Measurements from ENCODE around the gene PPP1R10.
A peak's percentile ranks its signal among the peaks of the same experiment; 100 is the strongest.

Gene PPP1R10

DNA sequence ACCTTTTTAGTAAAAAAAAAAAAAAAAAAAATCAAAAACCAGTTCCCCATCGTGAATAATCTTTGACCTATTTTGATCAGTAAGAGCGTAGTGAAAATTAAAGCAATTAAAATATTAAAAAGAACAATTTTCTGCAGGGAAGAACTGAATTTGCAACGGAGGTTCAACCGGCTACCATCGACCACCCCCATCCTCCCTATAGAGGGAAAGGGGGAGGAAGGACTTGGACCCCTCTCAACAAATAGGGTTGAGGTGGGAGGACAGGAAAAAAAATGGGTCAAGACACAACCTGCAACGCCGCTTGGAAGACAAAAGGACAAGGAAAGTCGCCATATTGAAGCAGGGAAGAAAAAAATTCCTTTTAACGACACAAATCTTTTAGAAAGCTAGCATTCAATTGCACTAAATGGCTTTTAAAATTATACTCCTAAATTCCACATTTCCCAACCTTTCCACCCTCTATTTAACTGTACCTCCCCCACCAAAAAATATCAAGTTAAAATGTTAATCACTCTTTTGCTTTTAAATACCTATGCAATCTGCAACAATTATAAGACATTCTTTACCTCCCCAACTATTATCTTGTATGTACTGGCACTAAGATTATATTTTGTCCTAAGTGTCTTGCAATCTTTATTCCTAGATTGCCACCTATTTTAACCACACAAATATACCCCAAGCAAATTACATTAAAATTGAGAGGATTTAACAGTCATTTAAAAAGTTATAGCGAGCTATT lies 1.7 kb downstream of the PPP1R10 start:
- peaks cover 0 to 43% (median 16%) of the 10 kb centered on the region in 4 experiments for H3K36me3 ChIP-seq (ENCODE audit: control insufficient read depth in 4 of 4, insufficient read depth in 4 of 4, low read length in 3 of 4)
- peak overlapping the region in 6 of 7 experiments; percentile 86 to 100 (median 100) for H3K4me3 ChIP-seq (ENCODE audit: control insufficient read depth in 1 of 7, extremely low read depth in 1 of 7, insufficient read depth in 4 of 7, low read depth in 2 of 7, low read length in 6 of 7)
- POLR2A ChIA-PET = interaction anchor here (0.6 to 2.1 kb wide), 20 partner anchors 11 to 1049 kb away, joined by 3 to 21 read pairs (median 5); partner anchors contain the start of genes ABCF1, ATAT1, BAG6 and C6orf136
- no peaks in the 10 kb centered on the region for H3K9me3 ChIP-seq (ENCODE audit: control extremely low read depth in 1 of 5, control insufficient read depth in 4 of 5, insufficient read depth in 2 of 5, low read depth in 1 of 5, low read length in 4 of 5)
- peaks cover 18 to 45% (median 29%) of the 10 kb centered on the region in 4 experiments for H3K4me1 ChIP-seq (ENCODE audit: control extremely low read depth in 1 of 4, control insufficient read depth in 4 of 4, insufficient read depth in 4 of 4, low read length in 3 of 4)
- no peaks in the 10 kb centered on the region for H3K27me3 ChIP-seq (replicated peaks in 2 of 5; ENCODE audit: control insufficient read depth in 4 of 5, insufficient read depth in 5 of 5, low read length in 4 of 5)
- DNase-seq = peak; percentile 80 to 93 (median 91)
- peak overlapping the region; percentile 100 for H3K27ac ChIP-seq (ENCODE audit: insufficient read depth in 1 of 2, low read depth in 1 of 2, low read length in 2 of 2, poor library complexity in 1 of 2, severe bottlenecking in 2 of 2)
- WGBS (ENCODE audit: insufficient coverage) = 3% methylated on average over 5 of the region's 10 CpGs
- CTCF ChIA-PET = interaction anchor here (0.7 to 4.1 kb wide), 13 partner anchors 9 to 132 kb away, joined by 3 to 53 read pairs (median 4); partner anchors contain the start of gene ATAT1

GRCh38 chr6:30614843-30615218 lies 2.2 kb downstream of the PPP1R10 start:
- Histone ChIP-seq H3K4me3 (ENCODE audit: control insufficient read depth in 1 of 7, extremely low read depth in 1 of 7, insufficient read depth in 4 of 7, low read depth in 2 of 7, low read length in 6 of 7) (peak overlapping the region in 6 of 7 experiments; percentile 86 to 100 (median 100)), H3K4me1 (ENCODE audit: control extremely low read depth in 1 of 4, control insufficient read depth in 4 of 4, insufficient read depth in 4 of 4, low read length in 3 of 4) (peaks cover 18 to 45% (median 29%) of the 10 kb centered on the region in 4 experiments), H3K27me3 (replicated peaks in 2 of 5; ENCODE audit: control insufficient read depth in 4 of 5, insufficient read depth in 5 of 5, low read length in 4 of 5) (no peaks in the 10 kb centered on the region), H3K36me3 (ENCODE audit: control insufficient read depth in 4 of 4, insufficient read depth in 4 of 4, low read length in 3 of 4) (peaks cover 0 to 46% (median 16%) of the 10 kb centered on the region in 4 experiments), H3K9me3 (ENCODE audit: control extremely low read depth in 1 of 5, control insufficient read depth in 4 of 5, insufficient read depth in 2 of 5, low read depth in 1 of 5, low read length in 4 of 5) (no peaks in the 10 kb centered on the region), H3K27ac (ENCODE audit: insufficient read depth in 1 of 2, low read depth in 1 of 2, low read length in 2 of 2, poor library complexity in 1 of 2, severe bottlenecking in 2 of 2) (peak overlapping the region; percentile 100)
- DNase-seq = peak; percentile 98 to 99 (median 99)
- CTCF ChIA-PET = interaction anchor here (0.9 to 4.1 kb wide), 13 partner anchors 9 to 131 kb away, joined by 3 to 53 read pairs (median 4); partner anchors contain the start of gene ATAT1
- WGBS (ENCODE audit: insufficient coverage) = no CpG with 5 or more reads among the region's 6 CpGs
- POLR2A ChIA-PET = interaction anchor here (0.6 to 2.1 kb wide), 18 partner anchors 12 to 1050 kb away, joined by 3 to 21 read pairs (median 6); partner anchors contain the start of genes ABCF1, ATAT1, C6orf136 and GNL1

GRCh38 chr6:30614044-30614842 lies 2.8 kb downstream of the PPP1R10 start:
- Histone ChIP-seq H3K36me3 (ENCODE audit: control insufficient read depth in 4 of 4, insufficient read depth in 4 of 4, low read length in 3 of 4) (peaks cover 5 to 46% (median 14%) of the 10 kb centered on the region in 4 experiments), H3K4me3 (ENCODE audit: control insufficient read depth in 1 of 7, extremely low read depth in 1 of 7, insufficient read depth in 4 of 7, low read depth in 2 of 7, low read length in 6 of 7) (peak overlapping the region in 6 of 7 experiments; percentile 47 to 100 (median 96)), H3K27me3 (replicated peaks in 2 of 5; ENCODE audit: control insufficient read depth in 4 of 5, insufficient read depth in 5 of 5, low read length in 4 of 5) (no peaks in the 10 kb centered on the region), H3K9me3 (ENCODE audit: control extremely low read depth in 1 of 5, control insufficient read depth in 4 of 5, insufficient read depth in 2 of 5, low read depth in 1 of 5, low read length in 4 of 5) (no peaks in the 10 kb centered on the region), H3K4me1 (ENCODE audit: control extremely low read depth in 1 of 4, control insufficient read depth in 4 of 4, insufficient read depth in 4 of 4, low read length in 3 of 4) (peaks cover 18 to 45% (median 29%) of the 10 kb centered on the region in 4 experiments), H3K27ac (ENCODE audit: insufficient read depth in 1 of 2, low read depth in 1 of 2, low read length in 2 of 2, poor library complexity in 1 of 2, severe bottlenecking in 2 of 2) (peak overlapping the region; percentile 100)
- ChIA-PET CTCF (interaction anchor here (0.8 to 4.1 kb wide), 20 partner anchors 9 to 161 kb away, joined by 3 to 53 read pairs (median 4); partner anchors contain the start of genes ATAT1 and PRR3), POLR2A (interaction anchor here (0.6 to 2.1 kb wide), 16 partner anchors 12 to 1051 kb away, joined by 3 to 21 read pairs (median 6); partner anchors contain the start of genes ABCF1, ATAT1, GNL1 and GPANK1)
- 62% methylated on average over 3 of the region's 8 CpGs for whole genome bisulfite sequencing (ENCODE audit: insufficient coverage)
- peak in 1 of 3 donors; percentile 27 for DNase-seq

DNA sequence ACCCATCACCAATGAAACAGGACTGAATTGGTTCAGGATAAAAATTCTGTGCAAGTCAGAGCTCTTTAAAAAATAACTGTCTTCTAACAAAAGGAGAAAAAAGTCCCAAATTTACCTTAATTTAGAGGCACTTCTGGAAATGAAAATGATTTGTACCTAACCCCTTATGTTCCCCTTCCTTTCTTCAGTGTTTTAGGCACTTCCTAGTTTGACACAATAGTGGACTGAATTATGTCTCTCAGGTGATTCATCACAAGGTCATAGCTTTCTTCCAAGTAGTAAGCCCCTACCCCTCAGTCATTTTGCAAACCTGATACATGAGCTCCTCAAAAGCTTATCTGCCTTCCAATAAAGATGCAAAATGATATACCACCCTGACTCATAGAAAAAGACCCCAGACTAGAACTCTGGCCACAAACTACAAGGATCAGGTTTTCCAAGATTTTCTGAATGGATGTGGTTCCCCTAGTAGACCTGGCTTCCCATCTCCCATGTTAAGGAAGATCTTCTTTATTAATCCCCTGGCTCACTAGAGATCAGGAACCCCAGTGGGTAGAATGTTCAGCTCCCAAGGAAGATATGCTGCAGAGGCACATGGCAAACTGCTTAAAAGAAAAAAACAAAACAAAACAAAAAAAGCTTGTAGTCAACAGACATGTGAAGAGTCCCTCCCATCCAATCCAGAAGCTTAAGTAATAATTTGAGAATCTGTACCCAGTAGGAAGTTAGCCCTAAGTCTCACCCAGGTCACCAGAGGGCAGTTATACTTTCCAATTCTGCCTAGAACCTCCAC lies 3.6 kb downstream of the PPP1R10 start:
- ChIA-PET POLR2A (interaction anchor here (0.5 to 1.9 kb wide), 5 partner anchors 12 to 139 kb away, joined by 3 to 10 read pairs (median 5); no protein-coding TSS in a partner anchor), CTCF (interaction anchor here (0.8 to 4.1 kb wide), 18 partner anchors 11 to 160 kb away, joined by 3 to 53 read pairs (median 4); partner anchors contain the start of genes ATAT1 and PRR3)
- peaks cover 12 to 53% (median 22%) of the 10 kb centered on the region in 4 experiments for H3K36me3 ChIP-seq (ENCODE audit: control insufficient read depth in 4 of 4, insufficient read depth in 4 of 4, low read length in 3 of 4)
- peak in 2 of 3 donors; percentile 30 to 44 for DNase-seq
- H3K27me3 ChIP-seq (replicated peaks in 2 of 5; ENCODE audit: control insufficient read depth in 4 of 5, insufficient read depth in 5 of 5, low read length in 4 of 5) = no peaks in the 10 kb centered on the region
- H3K27ac ChIP-seq (ENCODE audit: insufficient read depth in 1 of 2, low read depth in 1 of 2, low read length in 2 of 2, poor library complexity in 1 of 2, severe bottlenecking in 2 of 2) = peak overlapping the region in 1 of 2 experiments; percentile 100
- no peaks in the 10 kb centered on the region for H3K9me3 ChIP-seq (ENCODE audit: control extremely low read depth in 1 of 5, control insufficient read depth in 4 of 5, insufficient read depth in 2 of 5, low read depth in 1 of 5, low read length in 4 of 5)
- H3K4me3 ChIP-seq (ENCODE audit: control insufficient read depth in 1 of 7, extremely low read depth in 1 of 7, insufficient read depth in 4 of 7, low read depth in 2 of 7, low read length in 6 of 7) = peak overlapping the region in 4 of 7 experiments; percentile 27 to 100 (median 90)
- H3K4me1 ChIP-seq (ENCODE audit: control extremely low read depth in 1 of 4, control insufficient read depth in 4 of 4, insufficient read depth in 4 of 4, low read length in 3 of 4) = peaks cover 16 to 41% (median 26%) of the 10 kb centered on the region in 4 experiments

DNA sequence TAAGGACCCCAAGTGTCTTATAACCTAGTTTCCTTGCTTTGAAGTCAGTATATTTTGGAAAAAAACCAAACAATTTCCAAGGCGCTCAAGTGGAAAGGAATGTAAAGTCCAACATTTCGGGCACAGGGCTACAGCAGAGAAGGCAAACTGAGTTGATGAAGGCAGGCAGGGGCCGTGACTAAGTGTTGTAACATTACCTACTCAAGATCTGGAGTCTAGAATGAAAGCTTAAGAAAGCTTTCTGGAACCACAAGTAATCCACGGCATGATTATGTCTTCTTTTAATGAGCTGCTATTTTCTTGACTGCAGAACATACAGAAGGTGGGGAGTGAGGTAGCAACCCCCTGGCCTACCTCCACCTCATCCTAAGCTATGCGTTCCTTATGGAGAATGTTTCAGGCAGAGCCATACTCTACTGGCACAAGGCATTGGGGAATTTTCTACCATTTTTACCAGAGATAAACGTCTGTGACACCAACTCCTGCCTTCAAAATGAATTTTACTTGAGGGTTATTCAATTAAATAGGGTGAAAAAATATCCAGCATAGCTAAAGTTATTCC lies 4.3 kb downstream of the PPP1R10 start:
- ChIA-PET CTCF (interaction anchor here (0.8 to 4.1 kb wide), 17 partner anchors 14 to 160 kb away, joined by 3 to 53 read pairs (median 4); partner anchors contain the start of gene ATAT1), POLR2A (interaction anchor here (0.5 to 1.9 kb wide), 3 partner anchors 11 to 139 kb away, joined by 3 to 10 read pairs (median 5); no protein-coding TSS in a partner anchor)
- Histone ChIP-seq H3K4me1 (ENCODE audit: control extremely low read depth in 1 of 4, control insufficient read depth in 4 of 4, insufficient read depth in 4 of 4, low read length in 3 of 4) (peaks cover 13 to 36% (median 19%) of the 10 kb centered on the region in 4 experiments), H3K9me3 (ENCODE audit: control extremely low read depth in 1 of 5, control insufficient read depth in 4 of 5, insufficient read depth in 2 of 5, low read depth in 1 of 5, low read length in 4 of 5) (no peaks in the 10 kb centered on the region), H3K4me3 (ENCODE audit: control insufficient read depth in 1 of 7, extremely low read depth in 1 of 7, insufficient read depth in 4 of 7, low read depth in 2 of 7, low read length in 6 of 7) (no peak overlapping the region), H3K27me3 (replicated peaks in 2 of 5; ENCODE audit: control insufficient read depth in 4 of 5, insufficient read depth in 5 of 5, low read length in 4 of 5) (no peaks in the 10 kb centered on the region), H3K36me3 (ENCODE audit: control insufficient read depth in 4 of 4, insufficient read depth in 4 of 4, low read length in 3 of 4) (peaks cover 14 to 57% (median 28%) of the 10 kb centered on the region in 4 experiments), H3K27ac (ENCODE audit: insufficient read depth in 1 of 2, low read depth in 1 of 2, low read length in 2 of 2, poor library complexity in 1 of 2, severe bottlenecking in 2 of 2) (peak overlapping the region in 1 of 2 experiments; percentile 100)
- DNase-seq = no peak
- WGBS (ENCODE audit: insufficient coverage) = 78% methylated on average over 5 of the region's 6 CpGs
